GM21717 (cell line): ENCODE data around the gene DISC1.
"Not testable (repeated sequence)": the region's sequence is repeated elsewhere in the genome, so short reads cannot be mapped to it uniquely, and the experiment has no call there.

ENCODE experiments used
- ATAC-seq: cut with Tn5 transposase; IDR thresholded peaks from one replicate; pipeline ENCODE4 v1.9.1; 2021; ENCODE audit warnings: mild to moderate bottlenecking, moderate library complexity; ENCODE audit not compliant: unreplicated experiment

The DISC1 gene

GRCh38 chr1:231943084-231943483 is 316.5 kb downstream of the DISC1 start:
- no peak for ATAC-seq

DNA sequence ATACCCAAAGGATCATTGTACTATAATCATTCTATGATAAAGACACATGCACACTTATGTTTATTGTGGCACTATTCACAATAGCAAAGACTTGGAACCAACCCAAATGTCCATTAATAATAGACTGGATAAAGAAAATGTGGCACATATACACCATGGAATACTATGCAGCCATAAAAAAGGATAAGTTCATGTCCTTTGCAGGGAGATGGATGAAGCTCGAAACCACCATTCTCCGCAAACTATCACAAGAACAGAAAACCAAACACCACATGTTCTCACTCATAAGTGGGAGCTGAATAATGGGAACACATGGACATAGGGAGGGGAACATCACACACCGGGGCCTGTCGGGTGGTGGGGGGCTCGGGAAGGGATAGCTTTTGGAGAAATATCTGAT is 321.5 kb downstream of the DISC1 start:
- not testable (repeated sequence) for ATAC-seq

DNA sequence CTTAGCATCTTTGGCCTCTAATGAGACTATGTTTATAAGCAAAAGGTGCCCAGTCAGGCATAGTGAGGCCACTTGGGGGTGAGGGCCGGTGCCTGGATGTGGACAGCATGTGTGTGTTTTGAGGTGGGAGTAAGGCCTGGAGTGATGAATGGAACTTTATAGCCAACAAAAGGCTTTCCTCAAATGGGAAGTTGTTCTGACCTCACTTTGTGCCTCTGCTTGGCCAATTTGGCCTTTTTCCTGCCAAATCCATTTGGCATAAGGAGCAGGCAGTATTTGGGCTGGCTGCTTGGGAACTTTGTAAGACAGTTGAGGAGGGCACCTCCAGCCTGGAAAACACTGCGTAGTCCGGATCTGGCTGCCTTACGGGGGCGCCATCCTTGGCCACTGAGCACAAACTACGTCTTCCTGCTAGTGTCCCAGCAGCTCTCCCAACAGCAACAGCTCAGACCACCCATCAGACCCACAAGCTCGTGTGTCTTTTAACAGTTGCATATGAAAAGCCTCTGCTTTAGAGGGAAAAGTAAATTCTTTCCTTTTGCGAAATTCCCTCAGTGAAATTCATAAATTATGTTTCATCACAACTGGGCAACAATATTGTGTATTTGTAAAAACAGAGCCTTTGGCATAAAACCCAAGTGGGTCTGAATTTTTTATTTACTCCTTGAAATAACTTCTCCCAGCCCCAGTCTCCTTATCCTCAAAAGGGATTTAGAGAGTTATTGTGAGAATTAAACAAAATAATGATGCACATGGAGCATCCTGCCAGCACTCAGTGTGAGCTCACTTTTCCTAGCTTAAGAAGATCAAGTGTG is 322.9 kb downstream of the DISC1 start:
- ATAC-seq: no peak

DNA sequence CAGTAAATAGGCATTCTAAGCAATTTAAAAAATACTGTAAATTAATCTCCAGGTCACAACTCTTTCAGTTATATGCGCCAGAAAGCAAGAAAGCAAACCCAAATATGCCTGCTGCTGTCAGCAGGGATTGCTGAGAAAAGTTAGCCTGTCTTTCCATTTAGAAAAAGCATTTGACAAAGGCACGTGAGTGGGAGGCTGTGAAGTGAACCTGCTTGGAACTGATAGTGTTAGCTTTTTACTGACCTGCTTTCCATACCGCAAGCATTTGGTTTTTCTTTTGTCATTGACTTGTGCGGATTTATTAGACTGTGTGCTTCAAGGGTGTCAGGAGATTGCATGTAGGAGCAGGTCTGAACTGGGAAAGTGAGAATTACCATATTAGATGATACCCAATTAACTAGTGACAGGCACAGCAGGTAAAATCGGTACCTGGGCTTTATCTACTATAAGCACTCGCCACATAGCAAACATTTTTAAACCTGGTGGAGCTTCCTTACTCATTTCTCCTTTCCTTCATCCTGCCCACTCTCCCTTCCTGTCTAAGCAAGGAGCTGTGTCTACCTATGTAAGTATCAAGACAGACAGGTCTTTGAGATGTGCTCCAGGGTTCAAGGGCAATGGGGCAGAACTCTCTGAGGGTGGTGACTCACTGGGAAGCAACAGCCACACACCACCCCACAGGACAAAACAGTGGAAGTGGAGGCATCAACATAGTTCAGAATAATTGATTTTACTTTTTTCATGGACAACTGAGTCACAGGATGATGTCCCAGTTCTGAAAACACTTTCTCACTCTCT is 323.9 kb downstream of the DISC1 start:
- no peak for ATAC-seq

DNA sequence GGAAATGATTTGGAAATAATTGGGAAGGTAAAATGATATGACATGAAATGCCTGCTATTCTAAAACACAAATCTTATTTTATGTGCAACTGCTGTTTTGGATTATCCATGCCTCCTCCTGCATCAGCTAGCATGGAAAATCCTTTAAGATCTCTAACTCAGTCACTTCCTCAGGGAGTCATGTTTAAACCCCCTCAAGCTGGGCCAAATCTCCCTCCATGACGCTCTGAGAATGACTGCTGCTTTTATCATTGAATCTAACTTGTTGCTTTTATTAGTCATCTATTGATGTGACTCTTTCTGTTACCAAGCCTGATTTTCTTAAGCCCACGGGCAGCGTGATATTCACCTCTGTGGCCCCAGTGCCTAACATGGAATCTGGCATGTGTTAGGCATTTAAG is 324.8 kb downstream of the DISC1 start:
- ATAC-seq: no peak

DNA sequence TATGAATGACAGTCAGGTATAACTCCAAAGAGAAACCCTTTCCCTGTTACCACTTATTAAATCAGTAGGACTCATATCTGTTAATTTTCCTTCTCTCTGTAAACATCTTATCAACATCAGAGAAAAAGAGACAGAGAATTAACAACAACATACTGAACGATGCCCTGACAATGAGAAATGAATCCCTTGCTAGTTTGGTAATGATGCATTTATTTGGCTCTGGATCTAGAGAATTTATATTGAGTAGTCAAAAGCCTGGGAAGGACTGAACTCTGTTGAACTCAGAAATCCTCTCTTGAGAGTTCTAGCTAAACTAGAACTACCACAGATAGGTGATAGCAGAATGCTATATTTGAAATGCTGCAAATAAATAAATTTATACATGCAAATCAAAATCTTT is 325.6 kb downstream of the DISC1 start:
- ATAC-seq: no peak

GRCh38 chr1:231953660-231954059 is 327.1 kb downstream of the DISC1 start:
- ATAC-seq: no peak

GRCh38 chr1:231954751-231955150 is 328.2 kb downstream of the DISC1 start:
- ATAC-seq: no peak

DNA sequence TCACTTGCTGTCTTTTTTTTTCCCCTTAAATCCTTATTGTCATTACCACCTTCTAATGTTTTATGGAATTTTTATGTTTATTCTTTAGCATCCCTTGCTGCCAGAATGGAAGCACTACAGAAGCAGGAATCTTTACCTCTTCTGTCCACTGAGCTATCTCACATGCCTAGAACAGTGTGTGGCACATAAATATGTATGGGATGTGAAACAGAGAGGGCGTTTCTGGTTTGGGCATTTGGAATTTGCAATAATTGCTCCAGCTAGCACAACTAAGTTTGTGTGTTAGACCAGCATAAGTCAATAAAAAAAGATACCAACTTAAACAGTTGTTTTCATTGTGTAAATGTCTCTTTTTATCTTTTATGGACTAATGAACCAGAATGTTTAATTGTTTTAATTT is 330.8 kb downstream of the DISC1 start:
- no peak for ATAC-seq

DNA sequence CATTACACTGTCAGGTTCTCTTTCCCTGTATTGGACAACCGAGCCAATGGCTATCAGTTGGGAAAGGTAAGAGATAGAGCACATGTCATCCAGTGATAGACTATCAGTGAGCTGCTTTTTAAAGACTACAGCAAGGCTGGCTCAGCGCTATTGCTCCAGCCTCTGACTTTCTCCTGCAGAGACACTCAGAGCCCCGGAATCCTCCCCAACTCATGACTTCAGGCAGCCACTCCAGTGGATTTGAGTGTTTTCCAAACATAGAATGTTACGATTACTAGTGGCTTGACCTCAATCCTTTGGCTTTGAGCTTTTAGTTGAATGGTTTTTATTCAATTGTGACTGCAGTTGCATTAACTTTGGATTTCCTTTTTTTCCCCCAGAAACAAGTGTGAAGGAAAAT is 331.9 kb downstream of the DISC1 start:
- no peak for ATAC-seq

GRCh38 chr1:231959225-231959884 is 332.8 kb downstream of the DISC1 start:
- ATAC-seq: no peak

DNA sequence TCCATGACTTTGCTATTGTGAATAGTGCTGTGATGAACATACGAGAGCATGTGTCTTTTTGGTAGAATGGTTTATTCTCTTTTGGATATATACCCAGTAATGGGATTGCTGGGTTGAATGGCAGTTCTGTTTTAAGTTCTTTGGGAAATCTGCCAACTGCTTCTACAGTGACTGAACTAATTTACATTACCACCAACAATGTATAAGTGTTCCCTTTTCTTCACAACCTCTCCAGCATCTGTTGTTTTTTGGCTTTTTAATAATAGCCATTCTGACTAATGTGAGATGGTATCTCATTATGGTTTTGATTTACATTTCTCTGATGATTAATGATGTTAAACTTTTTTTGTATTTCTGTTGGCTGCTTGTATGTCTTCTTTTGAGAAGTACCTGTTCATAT is 335.2 kb downstream of the DISC1 start:
- not testable (repeated sequence) for ATAC-seq

- ATAC-seq: no peak
Measured at GRCh38 chr1:231962636-231963035, 336.0 kb downstream of the DISC1 start.

DNA sequence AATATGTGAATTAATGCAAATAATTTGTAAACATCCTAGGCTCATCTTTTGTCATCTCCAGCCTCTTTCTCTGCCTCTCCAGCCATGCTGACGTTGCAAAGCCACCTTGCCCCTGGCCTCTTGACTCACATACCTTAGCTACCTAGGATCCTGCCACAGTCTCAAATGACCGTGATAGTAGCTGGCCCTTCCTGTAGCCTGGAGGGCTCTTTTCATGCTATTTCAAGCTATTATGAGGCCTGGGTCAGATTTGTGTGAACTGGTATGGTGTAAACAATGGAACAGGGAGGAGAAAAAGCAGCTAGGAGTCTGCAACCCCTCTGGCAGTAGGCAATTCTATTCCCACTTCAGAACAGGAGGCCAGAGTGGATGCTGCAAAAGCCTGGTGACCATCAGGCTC is 337.7 kb downstream of the DISC1 start:
- ATAC-seq: no peak

GRCh38 chr1:231964961-231965360 is 338.4 kb downstream of the DISC1 start:
- no peak for ATAC-seq

DNA sequence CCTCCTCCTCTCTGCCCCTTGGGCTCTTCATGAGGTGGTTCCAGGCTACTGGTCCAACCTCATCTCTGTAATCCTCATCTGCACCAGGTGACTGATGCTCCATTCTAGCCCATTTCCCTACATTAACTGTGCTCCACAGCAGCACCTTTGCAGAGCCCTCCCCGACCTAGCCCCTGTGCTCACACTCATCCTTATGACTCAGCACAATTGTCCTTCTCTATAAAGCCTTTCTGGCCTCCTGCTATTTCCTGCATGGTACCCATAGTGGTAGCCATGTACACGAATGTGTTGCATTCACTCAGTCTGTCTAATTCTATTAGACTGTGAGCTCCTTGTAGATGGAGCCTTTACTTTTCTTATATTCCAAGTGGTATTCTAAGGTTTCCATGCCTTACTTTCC is 339.0 kb downstream of the DISC1 start:
- ATAC-seq: no peak

- ATAC-seq: no peak
Measured at GRCh38 chr1:231966983-231967382, 340.4 kb downstream of the DISC1 start.

GRCh38 chr1:231969076-231969475 is 342.5 kb downstream of the DISC1 start:
- no peak for ATAC-seq

DNA sequence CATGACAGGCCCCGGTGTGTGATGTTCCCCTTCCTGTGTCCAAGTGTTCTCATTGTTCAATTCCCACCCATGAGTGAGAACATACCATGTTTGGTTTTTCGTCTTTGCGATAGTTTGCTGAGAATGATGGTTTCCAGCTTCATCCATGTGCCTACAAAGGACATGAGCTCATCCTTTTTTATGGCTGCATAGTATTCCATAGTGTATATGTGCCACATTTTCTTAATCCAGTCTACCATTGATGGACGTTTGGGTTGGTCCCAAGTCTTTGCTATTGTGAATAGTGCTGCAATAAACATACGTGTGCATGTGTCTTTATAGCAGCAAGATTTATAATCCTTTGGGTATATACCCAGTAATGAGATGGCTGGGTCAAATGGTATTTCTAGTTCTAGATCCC is 343.2 kb downstream of the DISC1 start:
- not testable (repeated sequence) for ATAC-seq

- no peak for ATAC-seq
Measured at GRCh38 chr1:231970684-231971083, 344.1 kb downstream of the DISC1 start.

DNA sequence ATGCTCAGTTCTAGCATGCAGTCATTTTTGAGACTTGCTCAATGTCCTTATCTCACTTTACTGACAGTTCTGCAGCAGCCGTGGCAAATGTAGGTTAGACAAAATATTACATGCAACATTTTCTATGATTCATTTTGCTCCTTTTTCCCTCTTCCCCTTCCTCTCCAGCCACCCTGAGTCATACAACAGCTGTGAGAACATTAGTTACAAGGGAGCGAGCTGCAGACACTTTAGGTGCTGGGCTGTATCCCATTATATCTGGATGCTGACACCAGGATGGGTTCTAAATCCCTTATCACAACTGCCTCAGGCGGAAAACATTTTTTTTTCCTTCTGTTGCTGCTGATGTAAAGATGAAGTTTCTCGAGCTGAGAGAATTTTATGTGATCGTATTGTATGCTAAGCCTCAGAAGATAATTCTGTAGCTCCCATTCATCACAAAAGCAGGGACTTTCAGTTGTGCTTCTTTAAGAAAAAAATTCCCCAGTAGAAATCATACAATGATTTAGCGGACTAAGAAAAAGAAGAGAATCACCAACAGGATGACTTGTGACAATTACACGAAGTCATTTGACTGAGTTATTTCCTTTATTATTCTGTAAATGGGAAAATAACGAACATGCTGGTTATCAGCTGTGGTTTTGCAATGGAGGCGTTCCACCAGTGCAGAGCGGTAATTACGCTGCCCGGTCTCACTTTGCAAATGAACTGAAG is 345.0 kb downstream of the DISC1 start:
- ATAC-seq: no peak
